Measurements from ENCODE around the gene FAM131B.

FAM131B gene

GRCh38 chr7:143322760-143323633, 39.5 kb downstream of the FAM131B start:
- no peak for DNase-seq (ENCODE audit: low read depth in 2 of 2)

GRCh38 chr7:143321734-143322133, 40.8 kb downstream of the FAM131B start:
- no peak for DNase-seq (ENCODE audit: low read depth in 2 of 2)

- no peak for DNase-seq (ENCODE audit: low read depth in 2 of 2)
Measured at GRCh38 chr7:143321242-143321641, 41.3 kb downstream of the FAM131B start.

- DNase-seq (ENCODE audit: low read depth in 2 of 2) = no peak
Measured at GRCh38 chr7:143320620-143321019, 41.9 kb downstream of the FAM131B start.

- DNase-seq (ENCODE audit: low read depth in 2 of 2) = no peak
Measured at GRCh38 chr7:143318661-143319060, 43.9 kb downstream of the FAM131B start.

GRCh38 chr7:143316492-143316891, 46.0 kb downstream of the FAM131B start:
- no peak for DNase-seq (ENCODE audit: low read depth in 2 of 2)

GRCh38 chr7:143315776-143316175, 46.7 kb downstream of the FAM131B start, which contains the start of gene CLCN1:
Gene CLCN1, plus strand, starts transcription at chr7:143316111. Its CDS starts 102 bp downstream, at chr7:143316213.
- no peak for DNase-seq (ENCODE audit: low read depth in 2 of 2)

GRCh38 chr7:143314127-143314526, 48.4 kb downstream of the FAM131B start:
- DNase-seq (ENCODE audit: low read depth in 2 of 2) = no peak

- DNase-seq (ENCODE audit: low read depth in 2 of 2) = no peak
Measured at GRCh38 chr7:143308632-143309031, 53.9 kb downstream of the FAM131B start.

- no peak for DNase-seq (ENCODE audit: low read depth in 2 of 2)
Measured at GRCh38 chr7:143305423-143306070, 57.0 kb downstream of the FAM131B start.

- no peak for DNase-seq (ENCODE audit: low read depth in 2 of 2)
Measured at GRCh38 chr7:143304938-143305337, 57.6 kb downstream of the FAM131B start.

- no peak for DNase-seq (ENCODE audit: low read depth in 2 of 2)
Measured at GRCh38 chr7:143303733-143304132, 58.8 kb downstream of the FAM131B start.

Data from fibroblast of skin of left biceps (primary cell).